SKM-1 treated with dmso at 0.1 percent for 144 hours (cell line): Measurements from ENCODE around the gene MRPL51.
"Not testable (repeated sequence)": the region's sequence is repeated elsewhere in the genome, so short reads cannot be mapped to it uniquely, and the experiment has no call there.

Experiments
- DNase-seq: peaks from one replicate; lab custom pipeline; 2025; ENCODE audit not compliant: unreplicated experiment; lab: John Stamatoyannopoulos, UW

The MRPL51 gene

GRCh38 chr12:6489449-6489848 is 3.6 kb downstream of the MRPL51 start:
- DNase-seq = no peak

GRCh38 chr12:6488240-6488639 is 4.8 kb downstream of the MRPL51 start:
- no peak for DNase-seq

DNA sequence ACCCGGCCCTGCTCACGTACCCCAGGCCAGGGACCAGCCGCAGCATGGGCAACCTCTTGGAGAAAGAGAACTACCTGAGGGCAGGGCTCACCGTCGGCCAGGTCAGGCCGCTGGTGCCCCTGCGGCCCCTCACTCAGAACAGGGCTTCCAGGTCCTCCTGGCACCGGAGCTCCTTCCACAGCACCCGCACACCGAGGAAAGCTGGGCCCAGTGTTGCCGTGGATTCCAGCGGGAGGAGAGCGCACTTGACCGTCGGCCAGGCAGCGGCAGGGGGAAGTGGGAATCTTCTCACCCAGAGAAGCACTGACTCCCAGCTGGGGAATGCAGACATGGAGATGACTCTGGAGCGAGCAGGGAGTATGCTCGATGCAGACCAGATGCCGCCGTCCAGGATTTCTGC is 14.6 kb downstream of the MRPL51 start:
- DNase-seq = no peak

GRCh38 chr12:6477601-6478377 is 15.3 kb downstream of the MRPL51 start:
- DNase-seq = not testable (repeated sequence)

- no peak for DNase-seq
These were observed 16.6 kb downstream of the MRPL51 start for GRCh38 chr12:6476489-6476888.

GRCh38 chr12:6475233-6475975 is 17.7 kb downstream of the MRPL51 start:
- DNase-seq = not testable (repeated sequence)

DNA sequence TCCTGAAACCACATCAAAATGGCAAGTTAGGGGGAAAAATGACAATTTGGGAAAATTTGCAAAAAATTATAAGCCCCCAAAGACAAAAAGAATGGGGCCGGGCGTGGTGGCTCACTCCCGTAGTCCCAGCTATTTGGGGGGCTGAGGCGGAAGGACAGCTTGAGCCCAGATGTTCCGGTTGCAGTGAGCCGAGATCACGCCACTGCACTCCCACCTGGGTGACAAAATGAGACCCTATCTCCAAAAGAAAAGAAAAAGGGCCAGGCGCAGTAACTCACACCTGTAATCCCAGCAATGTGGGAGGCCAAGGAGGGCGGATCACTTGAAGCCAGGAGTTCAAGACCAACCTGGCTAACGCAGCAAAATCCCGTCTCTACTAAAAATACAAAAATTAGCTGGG is 20.6 kb downstream of the MRPL51 start:
- DNase-seq = no peak

- no peak for DNase-seq
These were observed 21.1 kb downstream of the MRPL51 start for GRCh38 chr12:6471989-6472360.

- peak; percentile 93 for DNase-seq
These were observed 22.5 kb downstream of the MRPL51 start, which contains the start of gene VAMP1 for GRCh38 chr12:6470375-6471163. Gene VAMP1 (minus strand): TSS chr12:6470677. CDS start chr12:6470531, 146 bp downstream.

- no peak for DNase-seq
These were observed 23.3 kb downstream of the MRPL51 start for GRCh38 chr12:6469609-6470374.

GRCh38 chr12:6469092-6469491 is 24.0 kb downstream of the MRPL51 start:
- DNase-seq = no peak

GRCh38 chr12:6468283-6468575 is 24.8 kb downstream of the MRPL51 start:
- no peak for DNase-seq

DNA sequence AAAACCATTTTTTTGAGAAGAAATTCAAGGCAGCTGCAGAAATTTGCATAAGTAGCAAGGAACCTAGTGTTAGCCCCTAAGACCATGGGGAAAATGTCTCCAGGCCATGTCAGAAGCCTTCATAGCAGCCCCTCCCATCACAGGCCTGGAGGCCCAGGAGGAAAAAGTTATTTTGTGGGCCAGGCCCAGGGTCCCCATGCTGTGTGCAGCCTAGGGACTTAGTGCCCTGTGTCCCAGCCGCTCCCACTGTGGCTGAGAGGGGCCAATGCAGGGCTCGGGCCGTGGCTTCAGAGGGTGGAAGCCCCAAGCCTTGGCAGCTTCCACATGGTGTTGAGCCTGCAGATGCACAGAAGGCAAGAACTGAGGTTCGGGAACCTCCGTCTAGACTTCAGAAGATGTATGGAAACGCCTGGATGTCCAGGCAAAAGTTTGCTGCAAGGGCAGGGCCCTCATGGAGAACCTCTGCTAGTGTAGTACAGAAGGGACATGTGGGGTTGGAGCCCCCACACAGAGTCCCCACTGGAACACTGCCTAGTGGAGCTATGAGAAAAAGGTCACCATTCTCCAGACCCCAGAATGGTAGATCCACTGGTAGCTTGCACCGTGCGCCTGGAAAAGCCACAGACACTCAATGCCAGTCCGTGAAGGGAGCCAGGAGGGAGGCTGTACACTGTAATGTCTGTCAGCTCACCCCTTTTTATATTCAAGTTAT is 25.3 kb downstream of the MRPL51 start:
- DNase-seq = not testable (repeated sequence)

DNA sequence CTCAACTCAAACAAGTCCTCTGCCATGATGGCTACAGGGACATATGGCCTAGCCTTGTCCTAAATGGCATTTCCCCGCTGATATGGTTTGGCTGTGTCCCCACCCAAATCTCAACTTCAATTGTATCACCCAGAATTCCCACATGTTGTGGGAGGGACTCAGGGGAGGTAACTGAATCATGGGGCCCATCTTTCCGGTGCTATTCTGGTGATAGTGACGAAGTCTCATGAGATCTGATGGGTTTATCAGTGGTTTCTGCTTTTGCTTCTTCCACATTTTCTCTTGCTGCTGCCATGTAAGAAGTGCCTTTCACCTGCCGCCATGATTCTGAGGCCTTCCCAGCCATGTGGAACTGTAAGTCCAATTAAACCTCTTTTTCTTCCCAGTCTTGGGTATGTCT is 26.3 kb downstream of the MRPL51 start:
- not testable (repeated sequence) for DNase-seq

GRCh38 chr12:6466184-6466573 is 26.9 kb downstream of the MRPL51 start:
- no peak for DNase-seq

GRCh38 chr12:6465467-6466183 is 27.4 kb downstream of the MRPL51 start:
- peak; percentile 21 for DNase-seq

- DNase-seq = no peak
These were observed 28.5 kb downstream of the MRPL51 start for GRCh38 chr12:6464531-6464930.

GRCh38 chr12:6463858-6464257 is 29.2 kb downstream of the MRPL51 start:
- DNase-seq = no peak

GRCh38 chr12:6463216-6463615 is 29.8 kb downstream of the MRPL51 start:
- DNase-seq = no peak
